Heart left ventricle (tissue), 16 donors: ENCODE results near the gene KCNJ6. TPM values are rescaled to one million over a fixed set of nuclear protein-coding genes. Genes with fewer than 3 reads are reported as not detected.
"Not testable (repeated sequence)": the region's sequence is repeated elsewhere in the genome, so short reads cannot be mapped to it uniquely, and the experiment has no call there.

ENCODE experiments used
- ATAC-seq, 4 donors: fragments of 200-7000 bp; cut with Tn5 transposase; one replicate each; pipeline ENCODE4 v1.9.1; 2020 to 2022; ENCODE audit warnings: moderate library complexity in 4 of 4, mild to moderate bottlenecking in 3 of 4, moderate number of reproducible peaks in 1 of 4
- DNase-seq, 5 donors: peaks; one replicate each; pipeline ENCODE4 v3.0.0-alpha.2; 2020
- H3K27ac ChIP-seq, 12 donors: fragments of 200-600 bp; sonication (generic) in 4 of 12; one replicate each; pipeline versions ENCODE4 v1.5.0 to v1.8.0; 2016 to 2022; ENCODE audit warnings: mild to moderate bottlenecking in 2 of 12
- H3K27me3 ChIP-seq, 9 donors: fragments of 200-600 bp; sonication (generic) in 2 of 9; one replicate each; pipeline versions ENCODE4 v1.5.1 to v1.8.0; 2016 to 2022; ENCODE audit warnings: mild to moderate bottlenecking in 3 of 9
- H3K36me3 ChIP-seq, 9 donors: fragments of 200-600 bp; sonication (generic) in 2 of 9; one replicate each; pipeline versions ENCODE4 v1.5.0 to v1.8.0; 2018 to 2022; ENCODE audit warnings: mild to moderate bottlenecking in 2 of 9
- H3K4me1 ChIP-seq, 12 donors: fragments of 200-600 bp; sonication (generic) in 4 of 12; one replicate each; pipeline versions ENCODE4 v1.5.0 to v1.8.0; 2016 to 2022; ENCODE audit warnings: mild to moderate bottlenecking in 3 of 12
- H3K4me3 ChIP-seq, 12 donors: fragments of 200-600 bp; sonication (generic) in 4 of 12; one replicate each; pipeline versions ENCODE4 v1.5.0 to v1.8.0; 2017 to 2022; ENCODE audit warnings: mild to moderate bottlenecking in 9 of 12, moderate library complexity in 4 of 12
- H3K9me3 ChIP-seq, 12 donors: fragments of 200-600 bp; sonication (generic) in 4 of 12; one replicate each; pipeline versions ENCODE4 v1.5.0 to v1.8.0; 2016 to 2022; ENCODE audit warnings: mild to moderate bottlenecking in 1 of 12
- CTCF ChIP-seq, 12 donors: fragments of 200-600 bp; sonication (generic) in 4 of 12; IDR thresholded peaks; one replicate each; pipeline versions ENCODE4 v1.5.0 to v1.8.0; 2018 to 2022; ENCODE audit warnings: antibody characterized with exemption in 12 of 12, mild to moderate bottlenecking in 5 of 12
- POLR2A ChIP-seq, 2 donors: fragments of 450-650 bp; IDR thresholded peaks; one replicate each; pipeline ENCODE4 v1.6.1; 2017; ENCODE audit warnings: antibody characterized with exemption in 2 of 2, mild to moderate bottlenecking in 2 of 2, moderate library complexity in 2 of 2
- WGBS, 4 donors: extraction: QIAGEN DNeasy Blood & Tissue Kit in 2 of 4; methylation state at CpG; one replicate each; pipeline versions ENCODE4 v1.1.5 to v1.1.7; 2013 to 2018; 5-methylcytosine and 5-hydroxymethylcytosine counted together
- intact Hi-C, 10 donors: fragments of 100-400 bp; cut with DNase I; formaldehyde crosslinking; loops; one replicate each; pipeline versions ENCODE4 v1.11.1 to v1.14.2; 2022
- polyA plus RNA-seq, 2 donors: library from polyadenylated mRNA; stranded (reverse); fragments of 200-250 nt; gene quantifications; one replicate each; pipeline ENCODE4 v1.2.3, GENCODE V29; 2013
- total RNA-seq, 9 donors: library from RNA; depleted of rRNA in 2 of 9; stranded (reverse); fragments of >200 nt in 2 of 9; fragmentation: NEBNext Ultra II Directional in 3 of 9; extraction: Animal tissue kit (Norgen Biotek cat#: 25700) in 3 of 9; gene quantifications; one replicate each; pipeline versions ENCODE4 v1.1.0 to v1.2.4, GENCODE V29; 2016 to 2023
- donor health status: ischemic (EF 13 %, LVEDD 7.1; RV severe dilation, severe dysfunction).
- donor health status: healthy with polysubstance abuse.
- donor health status: DM: no; HTN: yes; CAD: no.
- donor health status: DM: no; HTN: no; CAD: no.
- donor health status: ischemic (EF 25% LVEDD 6.9; RV normal size, moderate dysfunction).
- donor health status: ischemic (EF 25% LVEDD 5.7; RV mildly dilated, moderate dysfunction).
- donor health status: healthy.
- donor health status: DM: yes; HTN: yes; CAD: no.
- donor health status: ischemic (EF 35%, LVEDD 5.7; RV mildly dilated, moderate dysfunction).
- donor health status: nonischemic (EF 11% LVEDD 7.7; RV severe dilation, severe dysfunction).
- donor health status: DM: yes; HTN: yes; CAD: no.
- donor health status: PGD.
- donor health status: ischemic (EF 29% LVEDD 5.4; RV normal size, mild dysfunction).
- donor health status: nonischemic (EF 23%, LVEDD 6.1; RV moderate dilation, normal function).

The KCNJ6 gene
- total and polyA plus RNA-seq, 11 donors, result not detected

- H3K4me1 ChIP-seq, result peaks cover 0 to 18% (median 6%) of the 10 kb centered on the region in 12 donors
- TF ChIP-seq CTCF (IDR thresholded peaks at IDR 0.05) (no peak), POLR2A (IDR thresholded peaks at IDR 0.05) (no peak)
- ATAC-seq (peak in 1 of 4 donors; percentile 24), DNase-seq (no peak)
- H3K27ac ChIP-seq, result no peak overlapping the region
- WGBS, 4 donors, result 96 to 97% (median 97%) methylated on average over 19 of the region's 19 CpGs
- no peak overlapping the region for H3K4me3 ChIP-seq
- intact Hi-C loops, result no loop called here
- H3K36me3 ChIP-seq, result no peaks in the 10 kb centered on the region
- no peaks in the 10 kb centered on the region for H3K27me3 ChIP-seq
- no peaks in the 10 kb centered on the region for H3K9me3 ChIP-seq
Observed at GRCh38 chr21:37667380-37667779, 248.9 kb downstream of the KCNJ6 start.

GRCh38 chr21:37665230-37666024, 250.8 kb downstream of the KCNJ6 start:
- WGBS, 4 donors, result 40 to 52% (median 46%) methylated on average over 10 of the region's 10 CpGs
- Histone ChIP-seq H3K27ac (peak overlapping the region in 8 of 12 donors; percentile 11 to 58 (median 40)), H3K4me3 (no peak overlapping the region), H3K9me3 (no peaks in the 10 kb centered on the region), H3K36me3 (no peaks in the 10 kb centered on the region), H3K4me1 (peaks cover 0 to 18% (median 6%) of the 10 kb centered on the region in 12 donors), H3K27me3 (no peaks in the 10 kb centered on the region)
- intact Hi-C loops, result no loop called here
- DNase-seq (no peak), ATAC-seq (peak in 3 of 4 donors; percentile 18 to 44 (median 20))
- no peak for TF ChIP-seq POLR2A (IDR thresholded peaks at IDR 0.05)
- no peak for TF ChIP-seq CTCF (IDR thresholded peaks at IDR 0.05)

GRCh38 chr21:37662227-37662626, 254.0 kb downstream of the KCNJ6 start:
- peaks cover 0 to 31% (median 13%) of the 10 kb centered on the region in 12 donors for H3K4me1 ChIP-seq
- ATAC-seq, DNase-seq, H3K27me3 ChIP-seq, intact Hi-C loops, H3K4me3 ChIP-seq, H3K9me3 ChIP-seq, H3K36me3 ChIP-seq, H3K27ac ChIP-seq: not testable (repeated sequence)
- 96 to 100% (median 99%) methylated on average over 1 of the region's 1 CpG for WGBS, 4 donors

GRCh38 chr21:37660709-37661108, 255.5 kb downstream of the KCNJ6 start:
- Histone ChIP-seq H3K27ac (no peak overlapping the region), H3K27me3 (no peaks in the 10 kb centered on the region), H3K9me3 (no peaks in the 10 kb centered on the region), H3K4me3 (no peak overlapping the region), H3K36me3 (no peaks in the 10 kb centered on the region), H3K4me1 (peaks cover 0 to 25% (median 10%) of the 10 kb centered on the region in 12 donors)
- WGBS, 4 donors, result 94 to 97% (median 96%) methylated on average over 6 of the region's 6 CpGs
- no peak for TF ChIP-seq POLR2A (IDR thresholded peaks at IDR 0.05)
- TF ChIP-seq CTCF (IDR thresholded peaks at IDR 0.05), result no peak
- ATAC-seq, result no peak
- intact Hi-C loops, result no loop called here
- no peak for DNase-seq
